ENCODE results near the gene GUK1.
A peak's percentile ranks its signal among the peaks of the same experiment; 100 is the strongest.
"Not testable (repeated sequence)": the region's sequence is repeated elsewhere in the genome, so short reads cannot be mapped to it uniquely, and the experiment has no call there.

The GUK1 gene

GRCh38 chr1:228164561-228165371 lies 24.7 kb downstream of the GUK1 start:
- DNase-seq = peak; percentile 31

- DNase-seq = peak; percentile 99
These were observed 25.5 kb downstream of the GUK1 start, which contains the start of gene IBA57 for GRCh38 chr1:228165372-228166169. Gene IBA57, plus strand, starts transcription at chr1:228165804. Its CDS starts 13 bp downstream, at chr1:228165817.

GRCh38 chr1:228166170-228166936 lies 26.3 kb downstream of the GUK1 start:
- peak; percentile 80 for DNase-seq

- DNase-seq = no peak
These were observed 28.6 kb downstream of the GUK1 start for GRCh38 chr1:228168563-228169270.

GRCh38 chr1:228169345-228169744 lies 29.3 kb downstream of the GUK1 start:
- no peak for DNase-seq

GRCh38 chr1:228170666-228171065 lies 30.6 kb downstream of the GUK1 start:
- DNase-seq = no peak

GRCh38 chr1:228171221-228171891 lies 31.3 kb downstream of the GUK1 start:
- DNase-seq = no peak

GRCh38 chr1:228172591-228173527 lies 32.8 kb downstream of the GUK1 start:
- no peak for DNase-seq

- DNase-seq = not testable (repeated sequence)
These were observed 33.7 kb downstream of the GUK1 start for GRCh38 chr1:228173528-228174481.

- no peak for DNase-seq
These were observed 34.6 kb downstream of the GUK1 start for GRCh38 chr1:228174482-228175315.

GRCh38 chr1:228175316-228176023 lies 35.4 kb downstream of the GUK1 start:
- no peak for DNase-seq

- no peak for DNase-seq
These were observed 35.9 kb downstream of the GUK1 start for GRCh38 chr1:228176024-228176395.

GRCh38 chr1:228176461-228177182 lies 36.5 kb downstream of the GUK1 start:
- no peak for DNase-seq

GRCh38 chr1:228177183-228177475 lies 37.0 kb downstream of the GUK1 start:
- no peak for DNase-seq

- no peak for DNase-seq
These were observed 37.9 kb downstream of the GUK1 start for GRCh38 chr1:228177721-228178710.

Measured in DMS153 (cell line).